Jurkat, Clone E6-1 (cell line): ENCODE measurements around the gene SIRT7.

Source experiments
- DNase-seq: peaks from one replicate; pipeline ENCODE4 v3.0.0-alpha.2; 2011; ENCODE audit warnings: low read depth, low spot score
- H3K4me3 ChIP-seq: 2 replicates; pipeline ENCODE4 v1.5.1; 2011; ENCODE audit warnings: mild to moderate bottlenecking, low read length, control low read depth, moderate library complexity

SIRT7 gene

GRCh38 chr17:81934850-81935708, 17.1 kb upstream of the SIRT7 start:
- H3K4me3 ChIP-seq: no peak overlapping the region

GRCh38 chr17:81934098-81934757, 16.3 kb upstream of the SIRT7 start:
- H3K4me3 ChIP-seq: no peak overlapping the region
- no peak for DNase-seq

More at GRCh38 chr17:81934850-81935708, 17.1 kb upstream of the SIRT7 start:
- DNase-seq: no peak

GRCh38 chr17:81933178-81933699, 15.3 kb upstream of the SIRT7 start:
- no peak overlapping the region for H3K4me3 ChIP-seq
- DNase-seq: no peak

DNA sequence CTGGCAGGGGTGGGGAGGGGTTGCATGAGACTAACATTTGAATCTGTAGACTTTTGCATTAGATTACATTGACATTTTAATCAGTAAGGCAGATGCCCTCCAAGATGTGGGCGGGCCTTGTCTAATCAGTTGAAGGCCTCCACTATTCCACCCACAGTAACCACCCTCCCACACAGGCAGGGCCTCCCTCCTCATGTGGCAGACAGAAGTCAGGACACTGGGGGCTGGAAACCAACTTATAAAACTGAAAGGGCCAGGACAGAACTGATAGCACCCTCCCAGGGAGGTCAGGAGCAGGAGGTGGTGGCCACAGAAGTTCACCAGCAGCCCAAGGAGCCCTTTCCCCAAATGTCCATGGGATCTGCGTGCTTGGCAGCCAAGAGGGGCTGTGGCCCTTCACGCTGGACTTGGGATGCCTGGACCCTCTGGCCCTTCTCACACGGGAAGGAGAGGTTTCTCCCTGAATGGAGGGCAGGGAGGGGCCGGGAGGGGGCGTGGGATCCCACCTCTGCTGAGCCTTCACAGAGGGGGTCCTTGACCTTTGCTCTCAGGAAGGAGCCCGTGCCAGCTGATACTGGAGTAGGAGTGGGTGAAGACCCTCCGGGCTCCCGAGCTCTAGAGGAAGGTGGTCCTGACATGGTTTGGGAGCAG, 14.5 kb upstream of the SIRT7 start:
- no peak overlapping the region for H3K4me3 ChIP-seq
- DNase-seq: no peak

- no peak for DNase-seq
- no peak overlapping the region for H3K4me3 ChIP-seq
Observed at GRCh38 chr17:81931557-81932332, 13.8 kb upstream of the SIRT7 start.

GRCh38 chr17:81931189-81931556, 13.2 kb upstream of the SIRT7 start:
- H3K4me3 ChIP-seq: no peak overlapping the region
- DNase-seq: no peak

GRCh38 chr17:81930142-81931125, 12.5 kb upstream of the SIRT7 start:
- no peak overlapping the region for H3K4me3 ChIP-seq
- DNase-seq: no peak

DNA sequence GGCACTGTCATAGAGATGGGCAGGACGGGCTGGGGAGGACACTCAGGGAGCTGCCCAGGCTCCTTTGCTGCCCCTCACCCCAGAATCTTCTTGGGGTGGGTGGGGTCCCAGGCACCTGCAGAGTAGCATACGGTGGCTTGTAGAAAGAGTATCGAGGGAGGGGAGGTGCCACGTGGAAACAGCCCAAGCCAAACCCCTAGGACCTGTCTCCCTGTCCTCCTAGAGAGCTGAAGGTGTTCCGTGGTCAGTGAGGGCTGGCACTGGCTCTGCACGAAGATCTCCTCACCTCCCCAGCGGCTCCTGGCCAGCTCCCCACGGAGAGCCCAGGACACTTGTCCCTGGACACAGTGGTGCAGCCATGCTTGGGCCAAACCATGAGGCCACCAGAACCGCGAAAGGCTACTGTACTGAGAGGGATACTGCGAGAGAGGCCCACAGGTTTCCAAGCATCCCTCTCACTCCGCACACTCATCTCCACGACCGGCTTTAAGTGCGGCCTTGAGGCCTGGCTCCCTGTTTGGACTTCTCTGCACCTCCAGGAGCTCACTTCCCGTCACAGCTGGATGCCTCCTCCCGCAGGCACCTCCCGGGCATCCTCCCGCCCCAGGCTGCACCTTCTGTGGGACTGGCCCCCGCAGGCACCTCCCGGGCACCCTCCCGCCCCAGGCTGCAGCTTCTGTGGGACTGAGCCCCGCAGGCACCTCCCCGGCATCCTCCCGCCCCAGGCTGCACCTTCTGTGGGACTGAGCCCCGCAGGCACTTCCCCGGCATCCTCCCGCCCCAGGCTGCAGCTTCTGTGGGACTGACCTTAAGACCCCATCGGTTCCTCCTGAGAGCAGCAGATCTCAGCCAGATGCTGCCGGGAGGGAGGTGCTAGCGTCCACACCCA, 11.5 kb upstream of the SIRT7 start:
- no peak for DNase-seq
- no peak overlapping the region for H3K4me3 ChIP-seq

- H3K4me3 ChIP-seq: peak overlapping the region; percentile 66
- DNase-seq: no peak
Observed at GRCh38 chr17:81928544-81929252, 10.7 kb upstream of the SIRT7 start.

DNA sequence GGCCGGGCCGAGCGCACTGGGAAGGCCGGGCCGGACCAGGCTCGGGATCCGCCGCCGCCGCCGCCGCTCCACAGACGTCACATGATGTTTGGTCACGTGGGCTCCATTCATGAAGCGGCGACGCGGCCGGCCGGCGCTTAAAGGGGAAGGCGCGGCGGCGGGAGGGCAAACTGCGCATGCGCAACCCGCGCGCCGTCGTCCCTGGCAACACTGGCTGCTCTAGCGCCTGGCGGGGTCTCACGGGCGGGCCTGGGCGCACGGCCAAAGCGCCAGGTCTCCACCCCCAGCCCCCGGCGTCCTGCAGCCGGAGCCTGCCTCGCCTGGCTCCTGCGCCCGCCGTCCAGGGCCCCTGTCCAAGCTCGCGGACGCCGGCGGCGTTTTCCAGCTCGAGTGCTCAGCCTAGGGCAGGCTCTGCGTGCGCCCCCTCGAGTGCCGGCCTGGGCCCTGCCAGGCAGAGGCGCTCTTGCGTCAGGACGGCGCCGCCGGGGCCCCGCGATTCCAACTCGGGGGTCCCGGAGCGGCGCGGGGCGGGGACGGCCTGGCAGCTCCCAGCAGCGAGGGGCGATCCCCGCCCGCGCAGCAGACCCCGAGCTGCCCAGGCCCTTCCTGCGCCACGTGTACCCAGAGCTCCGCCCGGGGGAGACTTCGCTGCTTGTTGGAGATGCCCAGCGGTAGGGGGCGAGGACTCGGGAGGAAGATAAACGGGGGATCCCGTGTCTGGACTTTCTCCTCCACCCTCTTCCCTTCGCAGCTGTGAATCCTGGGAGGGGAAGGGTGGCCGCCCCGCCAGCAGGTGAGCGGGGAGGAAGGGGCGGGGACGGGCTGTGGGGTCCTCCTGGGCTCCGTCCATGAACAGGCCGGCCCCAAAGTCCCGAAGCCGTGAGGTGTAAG, 9.9 kb upstream of the SIRT7 start, which contains the start of gene MAFG:
MAFG (minus strand) TSS at position 83 of the 891 bp plus-strand sequence. CDS start 4,550 bp downstream, outside the sequence.
- H3K4me3 ChIP-seq: peak within 1 kb of the TSS; percentile 71
- peak; percentile 83 for DNase-seq

DNA sequence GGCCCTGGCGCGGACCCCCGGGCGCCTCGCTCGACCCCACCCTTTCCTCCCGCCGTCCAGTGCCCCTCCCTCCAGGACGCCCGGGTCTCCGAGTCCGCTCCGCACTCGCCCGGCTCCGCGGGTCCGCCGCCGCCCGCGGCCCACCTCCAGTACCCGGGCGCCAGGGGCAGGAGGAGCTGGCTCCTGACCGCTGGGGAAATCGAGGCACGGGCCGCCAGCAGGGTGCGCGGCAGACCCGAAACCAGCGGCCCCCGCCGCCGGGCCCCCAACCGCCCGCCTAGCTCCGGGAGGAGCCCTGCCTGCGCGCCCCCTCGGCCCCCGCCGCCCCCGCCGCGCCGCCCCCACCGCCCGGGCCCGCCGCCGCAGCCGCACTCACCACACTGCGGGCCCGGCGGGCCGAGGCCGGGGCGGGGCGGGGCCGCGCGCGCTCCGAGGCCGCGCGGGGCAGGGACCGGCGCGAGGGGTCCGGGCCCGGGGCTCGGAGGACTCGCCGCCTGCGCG, 9.2 kb upstream of the SIRT7 start:
- H3K4me3 ChIP-seq: peak overlapping the region; percentile 71
- DNase-seq: no peak

GRCh38 chr17:81926451-81927151, 8.6 kb upstream of the SIRT7 start:
- DNase-seq: peak; percentile 38
- peak overlapping the region; percentile 71 for H3K4me3 ChIP-seq

- no peak for DNase-seq
- peak overlapping the region; percentile 71 for H3K4me3 ChIP-seq
Observed at GRCh38 chr17:81925860-81926450, 8.0 kb upstream of the SIRT7 start.
